ENCODE results near the gene KRTAP9-1. TPM values are rescaled to one million over a fixed set of nuclear protein-coding genes. Genes with fewer than 3 reads are reported as not detected.
"Not testable (repeated sequence)": the region's sequence is repeated elsewhere in the genome, so short reads cannot be mapped to it uniquely, and the experiment has no call there.

KRTAP9-1 gene
- total RNA-seq, 1 experiment from 2014 or later, result not detected

DNA sequence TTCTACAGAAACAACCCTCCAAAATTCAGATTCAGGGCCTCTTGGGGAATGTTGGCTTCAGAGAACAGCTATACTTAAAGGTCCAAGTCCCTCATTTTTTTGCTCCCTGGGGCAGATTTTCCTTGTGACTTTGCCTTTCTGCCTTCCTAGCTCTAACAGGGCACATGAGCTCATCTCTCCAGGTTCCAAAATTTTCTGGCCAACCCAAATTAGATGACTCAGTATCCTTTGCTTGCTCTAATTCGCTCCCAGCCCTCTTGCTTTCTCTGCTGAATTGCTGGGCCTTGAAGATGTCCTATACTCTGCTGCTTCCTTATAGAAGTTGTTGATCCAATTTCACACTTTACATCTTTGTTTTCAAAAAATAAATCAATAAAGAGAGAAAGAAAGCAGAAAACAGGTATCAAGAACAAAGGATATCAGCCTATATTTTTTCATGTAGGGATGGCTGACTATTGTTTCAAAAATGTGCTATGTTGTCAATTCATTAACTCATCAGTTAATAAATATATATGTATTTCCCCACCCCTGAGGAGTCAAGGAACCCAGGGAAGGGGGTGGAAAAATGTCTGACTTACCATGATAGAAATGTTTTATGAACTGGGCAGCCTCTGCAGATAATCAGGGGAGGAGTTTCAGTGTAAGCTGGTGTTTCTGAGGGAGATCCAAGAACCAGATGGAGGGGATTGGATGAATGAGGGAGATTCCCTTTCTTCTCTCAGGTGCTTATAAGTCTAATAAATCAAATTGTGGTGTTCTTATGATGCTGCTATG is 10.7 kb upstream of the KRTAP9-1 start:
- no peak for DNase-seq (ENCODE audit: low spot score)

DNA sequence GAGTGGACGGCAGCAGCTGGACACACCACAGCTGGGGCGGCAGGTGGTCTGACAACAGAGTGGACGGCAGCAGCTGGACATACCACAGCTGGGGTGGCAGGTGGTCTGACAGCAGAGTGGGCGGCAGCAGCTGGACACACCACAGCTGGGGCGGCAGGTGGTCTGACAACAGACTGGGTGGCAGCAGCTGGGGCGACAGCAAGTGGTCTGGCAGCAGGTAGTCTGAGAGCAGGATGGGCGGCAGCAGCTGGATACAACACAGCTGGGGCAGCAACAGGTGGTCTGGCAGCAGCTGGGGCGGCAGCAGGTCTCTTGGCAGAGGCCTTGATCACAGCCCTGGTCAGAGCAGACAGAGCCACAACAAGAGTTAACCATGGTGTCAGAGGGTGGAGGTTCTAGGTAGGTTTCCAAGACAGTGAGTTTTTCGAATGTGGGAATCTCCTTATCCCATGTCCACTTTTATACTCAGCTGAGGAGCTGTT is 5.2 kb upstream of the KRTAP9-1 start, which contains the start of gene KRTAP4-1:
TSS of gene KRTAP4-1 (minus strand) at position 432 of the 482 bp plus-strand sequence. CDS start at position 375, 57 bp downstream.
- DNase-seq (ENCODE audit: low spot score), result no peak

- DNase-seq (ENCODE audit: low spot score), result no peak
These were observed 4.7 kb upstream of the KRTAP9-1 start for GRCh38 chr17:41185001-41185400.

DNA sequence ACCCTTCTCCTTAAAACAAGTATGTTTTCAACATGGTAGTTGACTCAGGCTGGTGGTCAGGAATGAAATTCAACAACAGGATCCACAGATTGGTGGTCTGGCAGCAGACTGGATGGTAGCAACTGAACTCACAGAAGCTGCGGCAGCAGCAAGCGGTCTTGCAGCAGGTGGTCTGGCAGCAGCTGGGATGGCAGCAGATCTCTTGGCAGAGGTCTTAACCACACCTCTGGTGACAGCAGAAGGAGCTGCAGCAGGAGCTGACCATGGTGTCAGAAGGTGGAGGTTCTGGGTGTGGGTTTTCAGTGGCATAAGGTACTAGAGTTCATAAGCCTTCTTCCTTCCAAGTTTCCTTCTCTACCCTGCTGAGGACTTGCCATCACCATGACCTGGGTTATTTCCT is 2.8 kb upstream of the KRTAP9-1 start:
- DNase-seq (ENCODE audit: low spot score), result no peak

GRCh38 chr17:41190328-41190727 is 641 bp downstream of the KRTAP9-1 start:
- DNase-seq (ENCODE audit: low spot score), result no peak

GRCh38 chr17:41196068-41196467 is 6.4 kb downstream of the KRTAP9-1 start:
- DNase-seq (ENCODE audit: low spot score), result no peak

- no peak for DNase-seq (ENCODE audit: low spot score)
These were observed 9.9 kb downstream of the KRTAP9-1 start for GRCh38 chr17:41199421-41200078.

GRCh38 chr17:41211845-41212466 is 22.3 kb downstream of the KRTAP9-1 start:
- DNase-seq (ENCODE audit: low spot score), result no peak

DNA sequence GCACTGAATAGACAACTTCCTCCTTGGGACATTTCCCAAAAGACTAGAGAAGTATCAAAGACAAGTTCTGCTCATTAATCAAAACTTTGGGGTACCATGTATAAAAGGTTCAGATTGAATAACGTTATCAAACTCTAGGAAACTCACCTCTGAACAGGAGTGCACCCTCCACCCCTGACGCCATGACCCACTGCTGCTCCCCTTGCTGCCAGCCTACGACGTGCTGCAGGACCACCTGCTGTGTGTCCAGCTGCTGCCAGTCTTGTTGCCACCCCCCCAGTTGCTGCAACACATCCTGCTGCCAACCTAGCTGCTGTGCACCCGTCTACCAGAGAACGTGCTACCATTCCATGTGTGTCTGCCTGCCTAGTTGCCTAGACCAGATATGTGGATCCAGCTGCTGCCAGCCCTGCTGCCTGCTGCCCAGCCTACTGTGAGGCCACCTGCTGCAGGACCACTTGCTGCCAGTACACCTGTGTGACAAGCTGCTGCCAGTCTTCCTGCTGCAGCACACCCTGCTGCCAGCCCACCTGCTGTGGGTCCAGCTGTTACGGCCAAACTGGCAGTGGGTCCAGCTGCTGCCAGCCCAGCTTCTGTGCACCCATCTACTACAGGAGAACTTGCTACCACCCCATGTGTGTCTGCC is 23.0 kb downstream of the KRTAP9-1 start:
- no peak for DNase-seq (ENCODE audit: low spot score)

GRCh38 chr17:41215681-41216080 is 26.0 kb downstream of the KRTAP9-1 start:
- DNase-seq (ENCODE audit: low spot score), result no peak

DNA sequence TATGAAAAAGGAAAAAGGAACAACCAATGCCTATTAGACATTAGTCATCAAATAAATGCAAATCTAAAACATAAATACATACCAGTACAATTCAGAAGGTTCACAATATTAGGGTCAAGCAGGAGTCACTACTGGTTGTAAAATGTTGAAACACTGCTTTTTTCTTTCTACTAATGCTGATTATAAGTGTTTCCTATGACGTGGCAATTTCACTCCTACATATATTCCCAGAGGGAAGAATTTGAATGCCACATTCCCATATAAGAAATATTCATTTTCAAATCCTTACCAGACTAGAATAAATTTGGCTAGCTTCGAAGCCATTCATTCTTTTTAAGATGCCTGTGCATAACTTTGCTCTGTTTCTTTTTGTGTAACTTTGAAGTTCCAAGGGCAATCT is 34.1 kb downstream of the KRTAP9-1 start:
- no peak for DNase-seq (ENCODE audit: low spot score)

DNA sequence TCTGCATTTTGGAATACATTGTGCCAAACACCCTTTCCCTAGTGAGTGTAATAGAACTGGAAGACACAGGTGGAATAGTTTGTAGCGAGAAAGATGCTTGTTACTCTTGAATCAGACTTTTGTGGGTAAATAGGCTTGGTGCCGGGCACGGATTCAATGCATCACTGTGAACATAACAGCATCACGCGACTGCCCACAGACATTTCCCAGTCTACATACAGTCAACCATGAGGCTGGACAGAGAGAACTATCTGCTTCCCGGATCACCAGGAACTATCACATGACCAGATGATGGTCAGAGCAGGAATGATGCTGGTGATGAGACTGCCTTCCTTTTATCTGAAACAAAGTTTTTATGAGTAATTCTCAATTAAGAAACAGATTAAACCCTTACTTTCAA is 36.4 kb downstream of the KRTAP9-1 start:
- DNase-seq (ENCODE audit: low spot score), result no peak

GRCh38 chr17:41226598-41227095 is 37.0 kb downstream of the KRTAP9-1 start, which contains the start of gene KRTAP9-2:
Gene KRTAP9-2 (plus strand): TSS chr17:41226648. CDS start chr17:41226655, 7 bp downstream.
- not testable (repeated sequence) for DNase-seq (ENCODE audit: low spot score)

DNA sequence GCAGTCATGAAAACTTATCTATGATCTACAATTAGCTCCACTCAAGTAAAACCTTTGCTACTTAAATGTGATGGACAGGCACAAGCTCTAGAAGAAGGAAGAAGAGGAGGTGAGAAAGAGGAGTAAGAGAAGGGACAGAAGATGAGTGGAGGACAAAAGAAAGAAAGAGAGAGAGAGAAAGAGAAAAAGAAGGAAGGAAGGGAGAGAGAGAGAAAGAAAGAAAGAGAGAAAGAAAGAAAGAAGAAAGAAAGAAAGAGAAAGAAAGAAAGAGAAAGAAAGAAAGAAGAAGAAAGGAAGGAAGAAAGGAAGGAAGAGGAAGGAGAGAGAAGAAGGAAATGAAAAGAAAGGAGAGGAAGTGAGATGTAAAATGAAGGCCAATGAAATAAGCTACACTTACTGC is 40.4 kb downstream of the KRTAP9-1 start:
- DNase-seq (ENCODE audit: low spot score), result no peak

DNA sequence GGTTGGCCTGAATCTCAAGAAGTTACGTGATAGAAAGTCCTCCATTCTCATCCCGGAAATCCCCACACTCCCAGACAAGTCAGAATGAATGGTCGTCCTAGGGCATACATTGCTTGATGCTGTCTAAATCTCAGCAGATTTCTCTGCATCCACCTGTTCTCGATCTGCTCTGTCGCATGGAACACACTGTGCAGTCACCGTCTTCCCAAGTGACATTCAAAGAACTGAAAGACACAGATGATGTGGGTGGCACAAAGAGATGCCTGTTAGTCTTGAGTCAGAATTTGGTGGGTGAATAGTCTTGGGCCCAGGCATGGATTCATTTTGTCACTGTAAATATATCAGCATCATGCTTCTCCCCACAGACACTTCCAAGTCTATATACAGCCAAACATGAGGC is 42.0 kb downstream of the KRTAP9-1 start:
- DNase-seq (ENCODE audit: low spot score), result no peak

GRCh38 chr17:41232399-41233105 is 42.9 kb downstream of the KRTAP9-1 start, which contains the start of gene KRTAP9-3:
Gene KRTAP9-3 (plus strand): TSS chr17:41232449. CDS start chr17:41232502, 53 bp downstream.
- not testable (repeated sequence) for DNase-seq (ENCODE audit: low spot score)

DNA sequence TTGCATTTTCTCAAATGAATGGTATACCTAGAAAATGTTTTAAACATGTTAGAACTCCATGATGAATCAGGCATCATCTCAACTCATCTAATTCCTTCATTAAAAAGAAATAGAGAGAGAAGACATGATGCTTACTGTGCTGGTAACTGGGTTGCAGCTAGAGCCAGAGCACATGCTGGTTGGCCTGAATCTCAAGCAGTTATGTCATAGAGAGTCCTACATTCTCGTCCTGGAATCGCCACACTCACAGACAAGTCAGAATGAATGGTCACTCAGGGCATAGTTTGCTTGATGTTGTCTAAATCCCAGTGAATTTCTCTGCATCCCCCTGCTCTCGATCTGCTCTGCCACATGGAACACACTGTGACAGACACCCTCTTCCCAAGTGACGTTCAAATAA is 47.4 kb downstream of the KRTAP9-1 start:
- DNase-seq (ENCODE audit: low spot score), result not testable (repeated sequence)

GRCh38 chr17:41237949-41238437 is 48.3 kb downstream of the KRTAP9-1 start, which contains the start of gene KRTAP9-8:
Gene KRTAP9-8 (plus strand): TSS chr17:41237999. CDS start chr17:41238052, 53 bp downstream.
- not testable (repeated sequence) for DNase-seq (ENCODE audit: low spot score)

All from H4 (cell line).